Stimulated activated CD8-positive, alpha-beta memory T cell treated with anti-CD3 and anti-CD28 coated beads, Interleukin-12 subunit alpha, Interleukin-12 subunit beta, amount 100 ng/mL, for 24 hours (primary cell): ENCODE data around the gene CDC42EP4.
"Not testable (repeated sequence)": the region's sequence is repeated elsewhere in the genome, so short reads cannot be mapped to it uniquely, and the experiment has no call there.

Experiments used
- DNase-seq: peaks from one replicate; pipeline ENCODE4 v3.0.0-alpha.2; 2020; ENCODE audit errors: extremely low read depth

Gene CDC42EP4

GRCh38 chr17:73319766-73320165 lies 8.0 kb upstream of the CDC42EP4 start:
- no peak for DNase-seq

GRCh38 chr17:73318836-73319235 lies 7.0 kb upstream of the CDC42EP4 start:
- DNase-seq: no peak

- DNase-seq: no peak
Observed at GRCh38 chr17:73318427-73318813, 6.6 kb upstream of the CDC42EP4 start.

GRCh38 chr17:73317513-73318426 lies 6.0 kb upstream of the CDC42EP4 start:
- no peak for DNase-seq

- DNase-seq: no peak
Observed at GRCh38 chr17:73316919-73317505, 5.2 kb upstream of the CDC42EP4 start.

- DNase-seq: no peak
Observed at GRCh38 chr17:73315471-73315870, 3.7 kb upstream of the CDC42EP4 start.

GRCh38 chr17:73313526-73314127 lies 1.8 kb upstream of the CDC42EP4 start:
- DNase-seq: no peak

GRCh38 chr17:73312887-73313286 lies 1.1 kb upstream of the CDC42EP4 start:
- not testable (repeated sequence) for DNase-seq

- DNase-seq: peak; percentile 3
Observed at GRCh38 chr17:73311428-73311780, 397 bp downstream of the CDC42EP4 start.

- no peak for DNase-seq
Observed at GRCh38 chr17:73309727-73310596, 1.8 kb downstream of the CDC42EP4 start.

GRCh38 chr17:73308959-73309358 lies 2.8 kb downstream of the CDC42EP4 start:
- DNase-seq: not testable (repeated sequence)

- DNase-seq: no peak
Observed at GRCh38 chr17:73308017-73308823, 3.6 kb downstream of the CDC42EP4 start.

GRCh38 chr17:73307130-73307529 lies 4.7 kb downstream of the CDC42EP4 start:
- no peak for DNase-seq

GRCh38 chr17:73305845-73306836 lies 5.7 kb downstream of the CDC42EP4 start:
- no peak for DNase-seq

GRCh38 chr17:73304971-73305812 lies 6.6 kb downstream of the CDC42EP4 start:
- no peak for DNase-seq

- no peak for DNase-seq
Observed at GRCh38 chr17:73304438-73304837, 7.4 kb downstream of the CDC42EP4 start.

- no peak for DNase-seq
Observed at GRCh38 chr17:73302189-73302588, 9.6 kb downstream of the CDC42EP4 start.

GRCh38 chr17:73301369-73301768 lies 10.4 kb downstream of the CDC42EP4 start:
- DNase-seq: no peak

- no peak for DNase-seq
Observed at GRCh38 chr17:73300392-73300791, 11.4 kb downstream of the CDC42EP4 start.
